Activated effector memory CD4-positive, alpha-beta T cell treated with anti-CD3 and anti-CD28 coated beads, Interleukin-2, amount 50 U/mL, for 16 hours (primary cell): ENCODE results near the gene RGS9.
A peak's percentile ranks its signal among the peaks of the same experiment; 100 is the strongest.
"Not testable (repeated sequence)": the region's sequence is repeated elsewhere in the genome, so short reads cannot be mapped to it uniquely, and the experiment has no call there.

Experiments
- DNase-seq: peaks from one replicate; pipeline ENCODE4 v3.0.0-alpha.2; 2020

RGS9 gene

DNA sequence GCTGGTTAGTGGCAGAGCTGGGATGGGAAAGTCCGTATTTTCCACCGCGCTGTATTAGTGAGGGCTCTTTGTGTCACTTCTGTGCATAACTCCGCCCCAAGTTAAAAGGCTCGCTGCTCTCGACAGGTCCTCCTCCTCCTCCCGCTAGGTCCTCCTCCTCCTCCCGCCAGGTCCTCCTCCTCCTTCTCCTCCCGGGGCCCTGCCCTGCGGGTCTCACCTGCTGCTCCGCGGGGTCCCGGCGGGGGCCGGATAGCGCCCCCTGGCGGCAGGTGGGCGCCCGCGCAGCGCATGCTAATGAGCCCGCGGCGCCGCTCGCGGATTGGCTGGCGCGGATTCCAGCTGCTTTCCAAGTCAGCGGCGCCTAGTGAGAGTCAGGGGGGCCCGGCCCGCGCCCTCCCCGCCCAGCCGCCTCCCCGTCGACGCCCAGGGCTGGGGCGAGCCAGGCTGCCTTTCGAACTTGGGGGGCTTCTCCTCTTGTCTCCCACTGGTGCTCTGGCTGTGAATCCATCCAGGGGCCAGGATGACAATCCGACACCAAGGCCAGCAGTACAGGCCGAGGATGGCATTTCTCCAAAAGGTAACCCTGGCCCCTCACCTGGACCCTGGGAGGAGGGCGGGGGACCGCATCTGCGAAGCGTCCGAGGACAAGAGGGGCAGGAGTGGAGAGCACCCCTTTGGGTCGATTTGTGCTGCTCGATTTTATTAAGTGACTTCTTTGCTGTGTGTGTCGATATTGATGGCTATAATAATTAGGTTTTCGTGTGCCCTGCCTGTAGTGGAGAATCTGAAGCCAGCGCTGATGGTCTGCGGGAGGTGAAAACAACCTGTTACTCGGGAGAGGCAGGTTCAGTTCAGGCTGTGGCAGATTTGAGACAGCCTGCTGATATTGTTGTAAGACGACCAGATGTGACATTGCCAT, at the start of gene RGS9:
Gene RGS9 (plus strand): TSS at position 350 of the 919 bp plus-strand sequence. CDS start 171 bp downstream, at position 521.
- DNase-seq = peak; percentile 95

GRCh38 chr17:65088621-65089360, 48.4 kb upstream of the RGS9 start:
- DNase-seq = no peak

DNA sequence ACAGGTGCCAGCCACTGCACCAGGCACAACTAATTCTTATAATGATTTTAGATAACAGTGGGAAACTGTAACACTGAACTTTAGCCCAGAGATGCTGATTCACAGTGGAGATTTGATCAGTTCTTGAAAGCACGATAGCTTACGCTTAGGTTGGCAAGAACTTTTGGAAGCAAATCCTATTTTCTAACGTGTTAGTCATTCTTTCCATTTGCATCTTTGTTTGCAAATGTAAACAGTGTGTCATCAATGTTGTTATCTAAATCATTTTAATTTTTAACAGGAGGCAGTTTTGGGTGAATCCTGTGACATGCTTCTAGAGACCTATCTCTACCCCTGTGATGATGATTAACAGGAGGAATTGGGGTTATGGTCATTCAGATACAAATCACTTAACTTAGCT, 44.9 kb upstream of the RGS9 start:
- DNase-seq = no peak

- not testable (repeated sequence) for DNase-seq
These were observed 44.3 kb upstream of the RGS9 start for GRCh38 chr17:65092721-65093356.

DNA sequence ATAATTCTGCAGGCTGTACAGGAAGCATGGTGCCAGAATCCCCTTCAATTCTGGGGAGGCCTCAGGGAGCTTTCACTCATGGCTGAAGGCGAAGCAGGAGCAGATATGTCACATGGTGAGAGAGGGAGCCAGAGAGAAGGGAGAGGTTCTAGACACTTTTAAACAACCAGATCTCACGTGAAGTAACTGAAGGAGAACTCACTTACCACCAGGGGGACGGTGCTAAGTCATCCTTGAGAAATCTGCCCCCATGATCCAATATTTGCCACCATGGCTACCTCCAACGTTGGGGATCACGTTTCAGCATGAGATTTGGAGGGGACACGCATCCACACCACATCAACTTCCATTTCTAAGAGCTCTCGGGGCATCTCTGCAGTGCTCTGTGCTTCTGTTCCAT, 43.2 kb upstream of the RGS9 start:
- DNase-seq = no peak

- no peak for DNase-seq
These were observed 41.7 kb upstream of the RGS9 start for GRCh38 chr17:65095465-65095864.

DNA sequence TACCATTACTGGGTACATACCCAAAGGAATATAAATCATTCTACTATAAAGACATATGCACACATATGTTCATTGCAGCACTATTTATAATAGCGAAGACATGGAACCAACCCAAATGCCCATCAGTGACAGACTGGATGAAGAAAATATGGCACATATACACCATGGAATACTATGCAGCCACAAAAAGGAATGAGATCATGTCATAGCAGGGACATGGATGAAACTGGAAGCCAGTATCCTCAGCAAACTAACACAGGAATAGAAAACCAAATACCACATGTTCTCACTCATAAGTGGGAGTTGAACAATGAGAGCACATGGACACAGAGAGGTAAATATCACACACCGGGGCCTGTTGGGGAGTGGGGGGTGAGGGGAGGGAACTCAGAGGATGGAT, 40.8 kb upstream of the RGS9 start:
- not testable (repeated sequence) for DNase-seq

DNA sequence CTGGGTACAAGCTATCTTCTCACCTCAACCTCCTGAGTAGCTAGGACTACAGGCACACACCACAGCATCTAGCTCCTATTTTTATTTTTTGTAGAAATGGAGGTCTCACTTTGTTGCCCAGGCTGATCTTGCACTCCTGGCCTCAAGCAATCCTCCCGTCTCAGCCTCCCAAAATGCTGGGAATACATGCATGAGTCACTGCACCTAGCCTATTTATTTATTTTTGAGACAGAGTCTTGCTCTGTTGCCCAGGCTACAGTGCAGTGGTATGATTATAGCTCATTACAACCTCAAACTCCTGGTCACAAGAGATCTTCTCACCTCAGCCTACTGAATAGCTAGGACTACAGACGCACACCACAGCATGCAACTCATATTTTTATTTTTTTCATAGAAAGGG, 40.1 kb upstream of the RGS9 start:
- DNase-seq = no peak

- DNase-seq = no peak
These were observed 37.7 kb upstream of the RGS9 start for GRCh38 chr17:65099475-65099874.

DNA sequence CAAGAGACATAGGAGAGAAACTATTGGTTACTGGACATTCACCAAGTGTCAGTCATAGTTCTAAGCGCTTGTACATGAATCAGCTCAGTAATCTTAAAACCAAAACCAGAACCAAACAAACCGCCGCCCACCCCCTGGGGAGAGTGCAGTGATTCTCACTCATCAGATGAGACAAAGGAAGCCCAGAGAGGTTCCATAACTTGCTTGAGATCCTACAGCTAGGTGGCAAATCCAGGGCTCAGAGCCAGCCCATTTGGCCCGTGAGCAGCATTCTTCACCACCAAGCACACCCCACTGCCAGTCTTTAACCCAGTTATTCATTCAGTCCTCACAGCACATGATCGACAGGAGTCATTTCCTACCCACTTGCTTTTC, 37.2 kb upstream of the RGS9 start:
- peak; percentile 91 for DNase-seq

DNA sequence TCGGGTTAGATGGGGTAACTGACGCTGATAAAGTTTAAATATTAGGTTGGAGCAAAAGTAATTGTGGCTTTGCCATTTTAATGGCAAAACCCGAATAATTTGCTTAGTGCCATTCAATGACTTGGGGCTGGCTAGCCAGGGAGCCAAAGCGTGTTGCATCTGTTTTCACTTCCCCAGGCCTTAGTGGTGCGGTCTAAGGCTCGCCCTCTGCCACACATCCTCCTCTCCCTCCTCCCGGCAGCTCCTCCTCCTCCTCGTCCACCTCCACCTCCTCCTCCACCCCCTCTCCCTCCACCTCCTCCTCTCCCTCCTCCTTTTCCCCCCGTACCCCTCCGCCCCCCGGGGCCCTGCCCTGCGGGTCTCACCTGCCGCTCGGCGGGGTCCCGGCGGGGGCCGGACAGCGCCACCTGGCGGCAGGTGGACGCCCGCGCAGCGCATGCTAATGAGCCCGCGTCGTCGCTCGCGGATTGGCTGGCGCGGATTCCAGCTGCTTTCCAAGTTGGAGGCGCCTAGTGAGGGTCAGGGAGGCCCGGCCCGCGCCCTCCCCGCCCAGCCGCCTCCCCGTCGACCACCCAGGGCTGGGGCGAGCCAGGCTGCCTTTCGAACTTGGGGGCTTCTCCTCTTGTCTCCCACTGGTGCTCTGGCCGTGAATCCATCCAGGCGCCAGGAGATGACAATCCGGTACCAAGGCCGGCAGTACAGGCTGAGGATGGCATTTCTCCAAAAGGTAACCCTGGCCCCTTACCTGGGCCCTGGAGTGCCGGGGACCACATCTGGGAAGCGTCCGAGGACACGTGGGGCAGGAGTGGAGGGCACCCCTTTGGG, 36.6 kb upstream of the RGS9 start:
- DNase-seq = peak; percentile 94

DNA sequence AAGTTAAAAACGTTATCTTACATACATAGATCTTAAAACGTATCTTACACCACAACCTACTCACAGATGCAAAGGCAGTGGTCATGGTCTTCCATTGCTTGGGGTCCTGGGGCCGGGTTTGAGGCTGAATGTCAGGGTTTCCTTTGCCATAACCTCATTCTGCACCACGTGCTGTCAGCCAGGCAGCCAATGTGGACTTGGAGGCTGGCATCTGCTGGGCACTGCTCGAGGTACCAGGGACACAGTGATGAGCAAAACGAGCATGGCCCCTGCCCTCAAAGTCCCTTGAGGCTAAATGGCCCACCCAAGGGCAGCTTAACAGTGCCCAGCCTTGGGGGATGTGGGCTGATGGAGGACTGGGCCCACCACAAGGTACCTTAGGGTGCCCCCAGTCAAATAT, 35.8 kb upstream of the RGS9 start:
- no peak for DNase-seq

DNA sequence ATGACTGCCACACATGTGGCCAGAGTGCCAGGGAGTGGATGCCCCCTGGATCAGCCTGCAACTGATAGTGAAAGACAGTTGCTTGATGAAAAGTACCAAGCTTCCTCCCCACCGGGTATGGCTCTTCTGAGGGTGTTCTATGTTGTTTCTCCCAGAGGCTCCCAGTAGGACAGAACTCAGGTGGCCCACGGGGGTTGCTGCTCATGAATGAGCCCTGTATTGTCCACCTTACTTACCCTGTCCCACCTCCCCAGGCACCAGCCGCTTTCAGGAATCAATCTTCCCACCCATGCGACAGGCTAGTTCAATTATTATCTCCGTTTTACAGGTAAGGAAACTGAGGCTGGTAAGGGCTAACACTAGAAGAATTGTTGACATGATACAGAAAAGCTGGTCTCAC, 34.9 kb upstream of the RGS9 start:
- DNase-seq = no peak

GRCh38 chr17:65102788-65103187, 34.4 kb upstream of the RGS9 start:
- DNase-seq = no peak

DNA sequence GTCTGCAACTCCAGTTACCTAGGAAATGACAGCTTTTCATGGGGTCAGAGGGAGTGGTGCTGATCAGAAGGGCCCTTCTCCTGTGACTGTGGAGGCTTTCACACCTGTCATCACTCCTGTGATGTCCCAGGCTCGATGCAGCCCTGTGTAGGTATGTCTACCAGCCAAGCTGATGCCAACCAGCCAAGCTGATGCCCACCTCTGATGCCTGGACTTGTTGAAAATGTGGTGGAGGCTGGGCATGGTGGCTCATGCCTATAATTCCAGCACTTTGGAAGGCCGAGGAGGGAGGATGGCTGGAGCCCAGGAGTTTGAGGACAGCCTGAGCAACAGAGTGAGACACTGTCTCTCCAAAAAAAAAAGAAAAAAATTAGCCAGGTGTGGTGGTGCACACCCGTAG, 33.7 kb upstream of the RGS9 start:
- DNase-seq = no peak

DNA sequence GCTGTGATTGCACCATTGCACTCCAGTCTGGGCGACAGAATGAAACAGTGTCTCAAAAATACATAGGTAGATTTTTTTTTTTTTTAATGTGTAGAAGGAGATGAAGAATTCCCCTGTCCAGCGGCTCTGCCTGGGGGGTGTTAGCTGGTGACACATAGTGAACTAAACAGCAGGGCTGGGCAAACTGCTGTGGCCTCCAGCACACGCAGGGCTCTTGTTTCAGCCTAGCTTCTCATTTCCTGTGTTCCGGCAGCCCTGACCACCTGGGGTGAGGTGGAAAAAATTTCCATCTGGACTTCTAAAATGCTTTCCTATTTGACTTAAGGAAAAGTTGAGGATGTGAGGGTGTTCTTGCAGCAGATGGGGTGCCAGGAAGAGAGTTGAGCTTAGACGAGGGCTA, 33.3 kb upstream of the RGS9 start:
- no peak for DNase-seq

DNA sequence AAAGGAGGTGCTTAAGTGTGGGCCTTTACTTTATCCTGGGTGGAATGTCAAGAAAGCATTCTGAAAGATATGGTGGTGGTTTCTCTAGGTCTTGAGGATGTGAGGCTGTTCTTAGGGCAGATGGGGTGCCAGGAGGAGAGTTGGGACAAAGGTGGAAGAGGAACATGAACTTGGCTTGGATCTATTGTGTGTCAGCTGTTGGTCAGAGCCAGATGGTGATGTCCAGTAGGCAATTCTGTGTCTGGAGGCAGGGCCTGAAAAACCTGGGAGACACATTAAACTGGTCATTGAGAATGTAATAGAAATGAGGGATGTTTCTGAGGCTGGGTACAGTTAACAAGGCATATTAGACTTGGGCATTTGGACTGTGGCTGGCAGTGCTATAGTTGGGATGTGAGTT, 32.6 kb upstream of the RGS9 start:
- no peak for DNase-seq

DNA sequence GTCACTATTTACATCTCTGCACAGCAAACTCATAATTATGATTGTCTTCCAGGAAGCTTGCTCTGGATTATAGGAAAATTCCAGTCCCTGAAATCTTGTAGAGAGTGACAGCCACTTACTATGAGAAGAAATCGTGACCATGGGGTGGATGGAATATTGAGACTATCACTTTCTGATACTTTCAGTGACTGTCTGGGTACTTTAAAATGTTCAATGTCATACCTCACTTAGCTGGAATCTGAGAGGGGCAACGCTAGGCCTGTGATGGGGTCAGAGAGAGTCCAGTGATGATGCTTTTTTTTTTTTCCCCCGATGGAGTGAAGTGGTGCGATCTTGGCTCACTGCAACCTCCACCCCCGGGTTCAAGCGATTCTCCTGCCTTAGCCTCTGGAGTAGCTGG, 32.2 kb upstream of the RGS9 start:
- DNase-seq = no peak

DNA sequence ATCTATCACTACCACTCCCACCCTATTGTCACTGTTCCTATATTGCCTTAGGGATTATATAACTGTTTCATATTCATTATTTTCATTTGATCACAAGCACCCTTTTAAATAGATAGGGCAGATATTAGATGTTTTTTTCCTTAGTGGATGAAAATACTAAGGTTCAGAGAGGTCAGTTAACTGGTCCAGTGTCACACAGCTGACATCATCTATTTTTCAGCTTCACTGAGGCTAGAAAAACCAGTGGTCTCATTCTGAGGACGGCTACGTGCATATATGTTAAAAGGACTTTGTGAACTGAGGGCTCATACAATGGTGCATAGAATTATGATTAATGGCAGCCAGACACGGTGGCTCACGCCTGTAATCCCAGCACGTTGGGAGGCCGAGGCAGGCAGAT, 29.0 kb upstream of the RGS9 start:
- no peak for DNase-seq

DNA sequence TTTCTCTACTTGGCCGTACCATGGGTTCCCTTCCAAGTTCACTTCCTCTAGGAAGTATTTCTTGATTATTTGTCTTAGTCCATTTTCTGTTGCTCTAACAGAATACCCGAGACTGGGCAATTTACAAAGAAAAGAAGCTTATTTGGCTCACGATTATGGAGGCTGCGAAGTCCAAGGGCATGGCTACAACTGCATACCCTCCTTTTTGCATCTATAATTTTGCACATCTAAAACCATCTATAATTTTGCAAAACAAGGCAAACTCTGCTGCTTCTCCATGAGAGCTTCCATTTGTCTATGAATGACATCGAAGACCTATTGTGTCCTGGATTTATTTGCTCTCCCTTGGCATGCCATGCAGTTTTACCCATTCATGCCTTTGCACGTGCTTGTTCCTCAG, 27.6 kb upstream of the RGS9 start:
- DNase-seq = no peak

GRCh38 chr17:65109990-65110680, 27.0 kb upstream of the RGS9 start:
- no peak for DNase-seq

DNA sequence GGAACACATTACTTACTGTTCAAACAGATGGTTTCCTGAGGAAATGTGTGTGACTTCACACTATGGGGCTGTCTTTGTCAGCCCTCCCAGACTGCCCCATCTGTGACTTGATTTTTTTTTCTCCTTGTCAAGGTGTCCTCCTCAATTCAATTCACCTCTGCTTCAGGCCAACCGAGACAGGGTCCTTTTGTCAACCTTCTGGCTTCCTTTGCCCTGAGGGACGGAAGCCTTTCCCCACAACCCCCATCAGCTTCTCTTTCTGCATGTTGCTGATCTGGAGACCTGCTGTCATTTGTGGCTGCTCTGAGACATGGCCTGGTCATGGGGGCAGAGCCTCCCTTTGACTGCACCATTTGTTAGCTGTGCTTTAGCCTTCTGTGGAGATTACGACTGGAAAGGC, 21.3 kb upstream of the RGS9 start:
- DNase-seq = no peak
